Neuronal stem cell (in vitro differentiated cells): ENCODE measurements around the gene TOB1.

Source experiments
- DNase-seq: peaks from one replicate; pipeline ENCODE4 v3.0.0-alpha.2; 2013; ENCODE audit warnings: low spot score
- H2AFZ ChIP-seq: one replicate; pipeline ENCODE4 v1.6.1; 2013; ENCODE audit warnings: mild to moderate bottlenecking, low read length, inconsistent platforms
- H2AK5ac ChIP-seq: 2 replicates; pipeline ENCODE4 v1.6.1; 2013; ENCODE audit warnings: low read depth, mild to moderate bottlenecking, inconsistent platforms, low read length, moderate library complexity, mixed read lengths
- H2BK120ac ChIP-seq: 2 replicates; pipeline ENCODE4 v1.6.1; 2013; ENCODE audit warnings: low read depth, mild to moderate bottlenecking, inconsistent platforms, low read length, moderate library complexity, mixed read lengths
- H2BK12ac ChIP-seq: one replicate; pipeline ENCODE4 v1.6.1; 2013; ENCODE audit warnings: low read length, inconsistent platforms
- H2BK15ac ChIP-seq: 2 replicates; pipeline ENCODE4 v1.6.1; 2013; ENCODE audit warnings: mild to moderate bottlenecking, low read length, inconsistent platforms, mixed read lengths
- H2BK5ac ChIP-seq: one replicate; pipeline ENCODE4 v1.6.1; 2013; ENCODE audit warnings: inconsistent platforms, mild to moderate bottlenecking, low read length, moderate library complexity
- H3K14ac ChIP-seq: one replicate; pipeline ENCODE4 v1.6.1; 2013; ENCODE audit warnings: low read length, inconsistent platforms
- H3K18ac ChIP-seq: 2 replicates; pipeline ENCODE4 v1.6.1; 2013; ENCODE audit warnings: low read length, inconsistent platforms
- H3K23ac ChIP-seq: 2 replicates; pipeline ENCODE4 v1.6.1; 2013; ENCODE audit warnings: low read depth, mild to moderate bottlenecking, mixed read lengths, low read length, inconsistent platforms; ENCODE audit not compliant: poor library complexity
- H3K27ac ChIP-seq: replicated peaks from 3 replicates; pipeline ENCODE4 v1.5.1; 2013; ENCODE audit warnings: low read length, inconsistent platforms
- H3K27me3 ChIP-seq, 3 experiments: 2 replicates each; pipeline ENCODE4 v1.6.1; 2013; ENCODE audit warnings: low read length in 3 of 3, mild to moderate bottlenecking in 2 of 3, inconsistent platforms in 1 of 3, low read depth in 1 of 3, mixed read lengths in 1 of 3, moderate library complexity in 1 of 3; ENCODE audit not compliant: control insufficient read depth in 3 of 3, insufficient read depth in 3 of 3
- H3K36me3 ChIP-seq, 2 donors: replicated peaks in 1 of 2; 2 replicates each; pipeline ENCODE4 v1.6.1; 2013; ENCODE audit warnings: low read length in 2 of 2; ENCODE audit not compliant: control insufficient read depth in 2 of 2, insufficient read depth in 2 of 2
- H3K4ac ChIP-seq: 2 replicates; pipeline ENCODE4 v1.6.1; 2013; ENCODE audit warnings: inconsistent platforms, mild to moderate bottlenecking, low read length, moderate library complexity
- H3K4me1 ChIP-seq, 2 donors: 1 replicate in 1 of 2; 2 replicates in 1 of 2; pipeline ENCODE4 v1.6.1; 2013; ENCODE audit warnings: low read length in 2 of 2, low read depth in 1 of 2; ENCODE audit not compliant: control insufficient read depth in 2 of 2, insufficient read depth in 1 of 2
- H3K4me2 ChIP-seq: one replicate; pipeline ENCODE4 v1.6.1; 2013; ENCODE audit warnings: mild to moderate bottlenecking, low read length, inconsistent platforms; ENCODE audit not compliant: insufficient read depth, poor library complexity, severe bottlenecking
- H3K4me3 ChIP-seq, 2 donors: 2 replicates each; pipeline ENCODE4 v1.5.1; 2013; ENCODE audit warnings: low read length in 2 of 2, mild to moderate bottlenecking in 2 of 2, inconsistent platforms in 1 of 2, moderate library complexity in 1 of 2
- H3K79me1 ChIP-seq: one replicate; pipeline ENCODE4 v1.6.1; 2013; ENCODE audit warnings: low read depth, mild to moderate bottlenecking, inconsistent platforms, low read length, moderate library complexity
- H3K9ac ChIP-seq: one replicate; pipeline ENCODE4 v1.6.1; 2013; ENCODE audit warnings: mild to moderate bottlenecking, low read depth, low read length, inconsistent platforms; ENCODE audit not compliant: poor library complexity
- H3K9me3 ChIP-seq, 2 donors: replicated peaks in 1 of 2; 2 replicates each; pipeline versions ENCODE3 to v1.6.1; 2013; ENCODE audit warnings: low read length in 2 of 2, mild to moderate bottlenecking in 2 of 2, inconsistent platforms in 1 of 2, low read depth in 1 of 2, mixed read lengths in 1 of 2, moderate library complexity in 1 of 2; ENCODE audit not compliant: control insufficient read depth in 2 of 2, insufficient read depth in 1 of 2
- H4K8ac ChIP-seq: one replicate; pipeline ENCODE4 v1.6.1; 2013; ENCODE audit warnings: low read depth, mild to moderate bottlenecking, inconsistent platforms, low read length, moderate library complexity
- H4K91ac ChIP-seq: one replicate; pipeline ENCODE4 v1.6.1; 2013; ENCODE audit warnings: low read length, low read depth, mild to moderate bottlenecking, inconsistent platforms; ENCODE audit not compliant: poor library complexity
- WGBS, 2 donors: extraction: QIAGEN DNeasy Blood & Tissue Kit; methylation state at CpG; one replicate each; pipeline ENCODE4 v1.1.7; 2013; ENCODE audit warnings: missing lambda C conversion rate in 2 of 2, mixed read lengths in 1 of 2; ENCODE audit not compliant: insufficient read length in 2 of 2, insufficient replicate concordance in 1 of 2; ENCODE audit errors: extremely low coverage in 2 of 2; 5-methylcytosine and 5-hydroxymethylcytosine counted together

TOB1 gene

GRCh38 chr17:50900383-50900892 lies 34.3 kb upstream of the TOB1 start:
- Histone ChIP-seq H3K27ac (no peak overlapping the region), H3K79me1 (no peaks in the 10 kb centered on the region), H3K9me3 (no peaks in the 10 kb centered on the region), H2AK5ac (peak overlapping the region; percentile 48), H3K4me3 (no peak overlapping the region), H3K4ac (no peak overlapping the region), H3K14ac (peak overlapping the region; percentile 40), H2BK120ac (peak overlapping the region; percentile 11), H3K4me1 (peaks cover 27 to 36% of the 10 kb centered on the region in 2 donors), H2AFZ (peak overlapping the region; percentile 88), H3K9ac (no peak overlapping the region), H2BK5ac (no peak overlapping the region), H3K4me2 (no peak overlapping the region), H3K23ac (no peak overlapping the region), H4K8ac (no peak overlapping the region), H2BK15ac (peak overlapping the region; percentile 68), H2BK12ac (no peak overlapping the region), H4K91ac (no peak overlapping the region), H3K27me3 (no peaks in the 10 kb centered on the region), H3K36me3 (no peaks in the 10 kb centered on the region), H3K18ac (peak overlapping the region; percentile 57)
- WGBS, 2 donors, result no CpG with 5 or more reads among the region's 7 CpGs
- DNase-seq, result no peak

GRCh38 chr17:50899559-50900319 lies 33.6 kb upstream of the TOB1 start:
- Histone ChIP-seq H3K4me3 (no peak overlapping the region), H2BK5ac (no peak overlapping the region), H3K4me2 (no peak overlapping the region), H2BK15ac (peak overlapping the region; percentile 68), H3K14ac (no peak overlapping the region), H3K27ac (no peak overlapping the region), H4K91ac (no peak overlapping the region), H4K8ac (no peak overlapping the region), H3K4me1 (peaks cover 22 to 29% of the 10 kb centered on the region in 2 donors), H2BK120ac (peak overlapping the region; percentile 11), H2BK12ac (peak overlapping the region; percentile 79), H3K4ac (no peak overlapping the region), H2AFZ (peak overlapping the region; percentile 88), H3K27me3 (no peaks in the 10 kb centered on the region), H3K79me1 (no peaks in the 10 kb centered on the region), H3K9ac (no peak overlapping the region), H3K36me3 (no peaks in the 10 kb centered on the region), H3K9me3 (no peaks in the 10 kb centered on the region), H3K23ac (no peak overlapping the region), H2AK5ac (peak overlapping the region; percentile 48), H3K18ac (peak overlapping the region; percentile 78)
- WGBS, 2 donors, result no CpG with 5 or more reads among the region's 17 CpGs
- DNase-seq, result no peak

GRCh38 chr17:50899005-50899460 lies 32.9 kb upstream of the TOB1 start:
- Histone ChIP-seq H4K8ac (no peak overlapping the region), H2AFZ (no peak overlapping the region), H3K4me1 (peaks cover 15 to 22% of the 10 kb centered on the region in 2 donors), H3K9ac (no peak overlapping the region), H4K91ac (no peak overlapping the region), H3K14ac (no peak overlapping the region), H3K4ac (no peak overlapping the region), H3K9me3 (no peaks in the 10 kb centered on the region), H2BK15ac (peak overlapping the region; percentile 23), H3K23ac (no peak overlapping the region), H3K4me3 (no peak overlapping the region), H3K27ac (no peak overlapping the region), H2AK5ac (peak overlapping the region; percentile 53), H3K4me2 (no peak overlapping the region), H3K79me1 (no peaks in the 10 kb centered on the region), H2BK12ac (peak overlapping the region; percentile 76), H3K27me3 (no peaks in the 10 kb centered on the region), H3K18ac (peak overlapping the region; percentile 70), H3K36me3 (no peaks in the 10 kb centered on the region), H2BK120ac (no peak overlapping the region), H2BK5ac (no peak overlapping the region)
- no peak for DNase-seq
- WGBS, 2 donors, result no CpG with 5 or more reads among the region's 6 CpGs

- Histone ChIP-seq H3K23ac (no peak overlapping the region), H2AFZ (no peak overlapping the region), H3K4me3 (no peak overlapping the region), H3K9ac (no peak overlapping the region), H3K4me2 (no peak overlapping the region), H4K8ac (no peak overlapping the region), H3K36me3 (no peaks in the 10 kb centered on the region), H3K14ac (no peak overlapping the region), H3K27me3 (no peaks in the 10 kb centered on the region), H2BK5ac (no peak overlapping the region), H2BK120ac (no peak overlapping the region), H4K91ac (no peak overlapping the region), H3K18ac (no peak overlapping the region), H2AK5ac (no peak overlapping the region), H3K4me1 (peaks cover 17 to 20% of the 10 kb centered on the region in 2 donors), H3K79me1 (no peaks in the 10 kb centered on the region), H2BK15ac (no peak overlapping the region), H2BK12ac (no peak overlapping the region), H3K4ac (no peak overlapping the region), H3K27ac (no peak overlapping the region), H3K9me3 (no peaks in the 10 kb centered on the region)
- no peak for DNase-seq
- WGBS, 2 donors, result no CpG with 5 or more reads among the region's 4 CpGs
Measured at GRCh38 chr17:50898369-50899004, 32.3 kb upstream of the TOB1 start.
